ENCODE measurements around the gene DIAPH3. TPM values are rescaled to one million over a fixed set of nuclear protein-coding genes. Genes with fewer than 3 reads are reported as not detected.

DIAPH3 gene
- total RNA-seq, 4 donors from 2014 or later: 0.31 to 2.0 (median 1.1) TPM

- TF ChIP-seq CTCF (IDR thresholded peaks at IDR 0.05): no peak
- no peak for ATAC-seq (ENCODE audit: low FRiP score)
- DNase-seq (ENCODE audit: low spot score): no peak
Measured at GRCh38 chr13:59890054-59890453, 273.7 kb downstream of the DIAPH3 start.

GRCh38 chr13:59888408-59888807 lies 275.3 kb downstream of the DIAPH3 start:
- TF ChIP-seq CTCF (IDR thresholded peaks at IDR 0.05): no peak
- ATAC-seq (ENCODE audit: low FRiP score) (no peak), DNase-seq (ENCODE audit: low spot score) (no peak)

- DNase-seq (ENCODE audit: low spot score) (no peak), ATAC-seq (ENCODE audit: low FRiP score) (no peak)
- TF ChIP-seq CTCF (IDR thresholded peaks at IDR 0.05): no peak
Measured at GRCh38 chr13:59885076-59885475, 278.7 kb downstream of the DIAPH3 start.

- DNase-seq (ENCODE audit: low spot score) (no peak), ATAC-seq (ENCODE audit: low FRiP score) (no peak)
- TF ChIP-seq CTCF (IDR thresholded peaks at IDR 0.05): no peak
Measured at GRCh38 chr13:59883885-59884284, 279.8 kb downstream of the DIAPH3 start.

GRCh38 chr13:59880468-59880867 lies 283.3 kb downstream of the DIAPH3 start:
- no peak for ATAC-seq (ENCODE audit: low FRiP score)
- TF ChIP-seq CTCF (IDR thresholded peaks at IDR 0.05): no peak
- no peak for DNase-seq (ENCODE audit: low spot score)

- no peak for DNase-seq (ENCODE audit: low spot score)
- TF ChIP-seq CTCF (IDR thresholded peaks at IDR 0.05): no peak
- ATAC-seq (ENCODE audit: low FRiP score): no peak
Measured at GRCh38 chr13:59879281-59879680, 284.4 kb downstream of the DIAPH3 start.

GRCh38 chr13:59877933-59878332 lies 285.8 kb downstream of the DIAPH3 start:
- TF ChIP-seq CTCF (IDR thresholded peaks at IDR 0.05): no peak
- DNase-seq (ENCODE audit: low spot score): no peak
- no peak for ATAC-seq (ENCODE audit: low FRiP score)

All from omental fat pad (tissue), 4 donors.